Measurements from ENCODE around the gene WNT9A.

Gene WNT9A

DNA sequence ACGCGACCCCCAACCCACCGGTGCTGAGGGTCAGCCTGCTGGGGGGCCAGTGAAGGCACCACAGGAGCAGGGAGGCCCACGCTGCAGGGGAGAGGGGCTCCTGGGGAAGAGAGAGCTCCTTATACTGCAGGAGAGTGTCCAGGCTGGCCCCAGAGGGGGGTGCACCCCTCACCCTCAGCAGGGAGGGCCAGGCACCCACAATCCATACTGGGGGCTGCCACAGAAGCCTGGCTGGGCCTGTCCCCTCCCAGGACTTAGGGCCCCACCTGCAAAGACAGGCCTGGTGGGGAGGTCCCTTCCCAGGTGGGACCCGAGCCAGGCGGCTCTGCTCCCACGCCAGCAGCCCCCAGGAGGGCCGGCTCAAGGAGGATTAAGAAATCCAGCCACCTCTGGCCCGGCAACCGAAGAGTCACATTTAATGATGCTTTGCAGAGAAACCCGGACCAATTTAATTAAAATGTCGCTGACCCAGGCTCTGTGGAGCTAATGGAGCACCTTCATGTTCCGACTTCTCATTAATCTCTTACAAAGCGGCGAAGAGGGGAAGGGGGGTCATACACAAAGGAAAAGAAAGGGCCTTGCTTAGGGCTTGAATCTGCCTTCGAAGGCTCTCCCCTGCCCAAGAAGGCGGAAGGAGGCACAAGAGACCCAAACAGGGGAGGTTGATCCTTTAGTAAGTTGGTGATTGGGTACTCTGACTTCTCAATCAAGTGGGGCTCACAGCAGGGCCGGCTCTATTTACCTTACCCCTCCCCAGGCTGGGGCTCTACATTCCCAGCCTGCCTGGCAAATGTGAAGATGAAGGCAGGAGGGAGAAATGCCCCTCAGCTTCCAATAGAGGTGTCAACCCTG, 25.0 kb downstream of the WNT9A start:
- Histone ChIP-seq H3K4me1 (ENCODE audit: control insufficient read depth, insufficient read depth, low read length) (no peaks in the 10 kb centered on the region), H3K4me3 (ENCODE audit: low read depth, low read length) (no peak overlapping the region), H3K9me3 (ENCODE audit: control insufficient read depth, insufficient read depth, low read depth, low read length) (no peaks in the 10 kb centered on the region), H3K36me3 (ENCODE audit: control insufficient read depth in 2 of 2, insufficient read depth in 1 of 2, low read length in 2 of 2) (peaks cover 0 to 10% of the 10 kb centered on the region in 2 experiments; a peak in 1 of 3 replicates), H3K27ac (ENCODE audit: extremely low read depth, low read depth, low read length) (no peak overlapping the region)
- POLR2A ChIA-PET, result interaction anchor here (0.6 kb wide), 1 partner anchor 1486 kb away, joined by 3 read pairs; no protein-coding TSS in a partner anchor
- CTCF ChIA-PET, result no interaction called here
- peak; percentile 53; the same call in 1 of the 2 replicates for TF ChIP-seq GLIS2 (tag by site-specific recombination; IDR thresholded peaks at IDR 0.05)
- TF ChIP-seq ZNF510 (tag by site-specific recombination; IDR thresholded peaks at IDR 0.05; ENCODE audit: insufficient replicate concordance), result no peak
- peak; percentile 48; the same call in 1 of the 2 replicates for TF ChIP-seq ZIC2 (tag by site-specific recombination; IDR thresholded peaks at IDR 0.05)

DNA sequence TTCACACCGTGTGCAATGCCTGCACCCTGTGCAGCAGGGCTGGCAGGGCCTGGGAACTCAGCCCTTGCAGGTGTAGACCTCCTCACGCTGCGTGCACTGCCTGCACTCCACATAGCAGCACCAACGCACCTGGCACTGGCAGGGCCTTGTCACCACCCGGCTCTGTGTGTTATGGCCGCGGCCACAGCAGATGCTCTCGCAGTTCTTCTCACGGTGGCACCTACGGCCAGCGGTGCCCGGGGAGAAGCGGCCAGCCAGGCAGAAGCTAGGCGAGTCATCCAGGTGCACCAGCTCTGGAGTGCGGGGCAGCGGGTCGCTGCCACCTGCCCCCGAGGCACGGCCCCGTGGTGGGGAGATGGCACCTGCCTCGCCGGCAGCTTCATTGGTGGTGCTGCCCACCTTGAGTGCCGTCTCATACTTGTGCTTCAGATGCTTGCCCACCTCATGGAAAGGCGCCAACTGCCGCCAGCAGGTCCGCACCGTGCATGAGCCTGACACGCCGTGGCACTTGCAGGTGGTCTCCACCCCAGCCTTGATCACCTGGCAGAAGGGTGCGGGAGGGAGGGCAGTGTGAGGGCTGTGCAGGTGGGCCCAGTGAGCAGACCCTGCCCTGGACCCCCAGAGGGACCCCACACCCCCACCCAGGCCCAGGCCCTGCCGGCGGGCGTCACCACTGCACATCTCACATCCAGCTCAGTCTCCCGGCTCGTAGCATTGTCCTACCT, 26.1 kb downstream of the WNT9A start:
- ChIA-PET CTCF (interaction anchor here (0.7 kb wide), 1 partner anchor 175 kb away, joined by 4 read pairs; no protein-coding TSS in a partner anchor), POLR2A (no interaction called here)
- Histone ChIP-seq H3K4me1 (ENCODE audit: control insufficient read depth, insufficient read depth, low read length) (no peaks in the 10 kb centered on the region), H3K27ac (ENCODE audit: extremely low read depth, low read depth, low read length) (no peak overlapping the region), H3K4me3 (ENCODE audit: low read depth, low read length) (no peak overlapping the region), H3K9me3 (ENCODE audit: control insufficient read depth, insufficient read depth, low read depth, low read length) (no peaks in the 10 kb centered on the region), H3K36me3 (ENCODE audit: control insufficient read depth in 2 of 2, insufficient read depth in 1 of 2, low read length in 2 of 2) (peaks cover 0 to 10% of the 10 kb centered on the region in 2 experiments; a peak in 1 of 3 replicates)
- TF ChIP-seq OSR2 (tag by site-specific recombination; IDR thresholded peaks at IDR 0.05), result no peak
- TF ChIP-seq ZNF18 (tag by site-specific recombination; IDR thresholded peaks at IDR 0.05), result no peak
- TF ChIP-seq ZSCAN16 (tag by site-specific recombination; IDR thresholded peaks at IDR 0.05), result no peak
- no peak for TF ChIP-seq ZNF558 (tag by site-specific recombination; IDR thresholded peaks at IDR 0.05)
- TF ChIP-seq PRDM1 (tag by site-specific recombination; IDR thresholded peaks at IDR 0.05), result no peak
- TF ChIP-seq ZNF2 (tag by site-specific recombination; IDR thresholded peaks at IDR 0.05), result no peak
- TF ChIP-seq, protein P1, sequence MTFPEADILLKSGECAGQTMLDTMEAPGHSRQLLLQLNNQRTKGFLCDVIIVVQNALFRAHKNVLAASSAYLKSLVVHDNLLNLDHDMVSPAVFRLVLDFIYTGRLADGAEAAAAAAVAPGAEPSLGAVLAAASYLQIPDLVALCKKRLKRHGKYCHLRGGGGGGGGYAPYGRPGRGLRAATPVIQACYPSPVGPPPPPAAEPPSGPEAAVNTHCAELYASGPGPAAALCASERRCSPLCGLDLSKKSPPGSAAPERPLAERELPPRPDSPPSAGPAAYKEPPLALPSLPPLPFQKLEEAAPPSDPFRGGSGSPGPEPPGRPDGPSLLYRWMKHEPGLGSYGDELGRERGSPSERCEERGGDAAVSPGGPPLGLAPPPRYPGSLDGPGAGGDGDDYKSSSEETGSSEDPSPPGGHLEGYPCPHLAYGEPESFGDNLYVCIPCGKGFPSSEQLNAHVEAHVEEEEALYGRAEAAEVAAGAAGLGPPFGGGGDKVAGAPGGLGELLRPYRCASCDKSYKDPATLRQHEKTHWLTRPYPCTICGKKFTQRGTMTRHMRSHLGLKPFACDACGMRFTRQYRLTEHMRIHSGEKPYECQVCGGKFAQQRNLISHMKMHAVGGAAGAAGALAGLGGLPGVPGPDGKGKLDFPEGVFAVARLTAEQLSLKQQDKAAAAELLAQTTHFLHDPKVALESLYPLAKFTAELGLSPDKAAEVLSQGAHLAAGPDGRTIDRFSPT (tag by site-specific recombination; IDR thresholded peaks at IDR 0.05), result no peak

- peaks cover 0 to 10% of the 10 kb centered on the region in 2 experiments; a peak in 1 of 3 replicates for H3K36me3 ChIP-seq (ENCODE audit: control insufficient read depth in 2 of 2, insufficient read depth in 1 of 2, low read length in 2 of 2)
- H3K4me3 ChIP-seq (ENCODE audit: low read depth, low read length), result no peak overlapping the region
- H3K4me1 ChIP-seq (ENCODE audit: control insufficient read depth, insufficient read depth, low read length), result 0 out of 2 replicates have a peak, but pooled peaks cover under 1% of the 10 kb centered on the region
- no peaks in the 10 kb centered on the region for H3K9me3 ChIP-seq (ENCODE audit: control insufficient read depth, insufficient read depth, low read depth, low read length)
- ChIA-PET POLR2A (no interaction called here), CTCF (no interaction called here)
- no peak for TF ChIP-seq ZNF311 (tag by site-specific recombination; IDR thresholded peaks at IDR 0.05; ENCODE audit: borderline replicate concordance)
- no peak for TF ChIP-seq ZSCAN18 (tag by site-specific recombination; IDR thresholded peaks at IDR 0.05)
- no peak for TF ChIP-seq GLI4 (tag by site-specific recombination; IDR thresholded peaks at IDR 0.05)
- TF ChIP-seq AEBP2 (tag by site-specific recombination; IDR thresholded peaks at IDR 0.05; ENCODE audit: borderline replicate concordance), result no peak
- no peak for TF ChIP-seq ZNF658 (tag by site-specific recombination; IDR thresholded peaks at IDR 0.05)
- H3K27ac ChIP-seq (ENCODE audit: extremely low read depth, low read depth, low read length), result no peak overlapping the region
Measured at GRCh38 chr1:227920896-227921295, 26.8 kb downstream of the WNT9A start.

Measured in HEK293 (cell line).